HL-60 (cell line): ENCODE data around the gene LMO2.

Experiments
- CTCF ChIP-seq: IDR thresholded peaks from one replicate; pipeline ENCODE4 v1.5.1; 2011; ENCODE audit warnings: low read length, control low read depth, inconsistent platforms; ENCODE audit not compliant: insufficient read depth
- POLR2AphosphoS5 ChIP-seq: IDR thresholded peaks from 2 replicates; pipeline ENCODE4 v1.6.1; 2012; ENCODE audit warnings: low read depth

- TF ChIP-seq CTCF (no peak), POLR2AphosphoS5 (no peak)
Observed at GRCh38 chr11:33940538-33940815, 48.6 kb upstream of the LMO2 start.
